ENCODE measurements around the gene PAX5.

Gene PAX5

GRCh38 chr9:36817160-36817834 lies 216.8 kb downstream of the PAX5 start:
- no peaks in the 10 kb centered on the region for H3K9me3 Mint-ChIP-seq
- H3K4me3 Mint-ChIP-seq, result no peak overlapping the region
- no peak overlapping the region for H3K27ac Mint-ChIP-seq
- H3K36me3 Mint-ChIP-seq (ENCODE audit: low read depth), result no peaks in the 10 kb centered on the region
- H3K27me3 Mint-ChIP-seq (ENCODE audit: low read depth), result peaks cover 28% of the 10 kb centered on the region
- no peaks in the 10 kb centered on the region for H3K4me1 Mint-ChIP-seq (ENCODE audit: low read depth)

GRCh38 chr9:36816371-36816770 lies 217.7 kb downstream of the PAX5 start:
- no peak overlapping the region for H3K27ac Mint-ChIP-seq
- H3K4me1 Mint-ChIP-seq (ENCODE audit: low read depth), result no peaks in the 10 kb centered on the region
- H3K36me3 Mint-ChIP-seq (ENCODE audit: low read depth), result no peaks in the 10 kb centered on the region
- H3K27me3 Mint-ChIP-seq (ENCODE audit: low read depth), result peaks cover 34% of the 10 kb centered on the region
- no peak overlapping the region for H3K4me3 Mint-ChIP-seq
- H3K9me3 Mint-ChIP-seq, result no peaks in the 10 kb centered on the region

GRCh38 chr9:36815566-36816348 lies 218.3 kb downstream of the PAX5 start:
- Mint-ChIP-seq H3K4me1 (ENCODE audit: low read depth) (no peaks in the 10 kb centered on the region), H3K27ac (no peak overlapping the region), H3K4me3 (no peak overlapping the region), H3K9me3 (no peaks in the 10 kb centered on the region), H3K36me3 (ENCODE audit: low read depth) (no peaks in the 10 kb centered on the region), H3K27me3 (ENCODE audit: low read depth) (peaks cover 37% of the 10 kb centered on the region)

- H3K27me3 Mint-ChIP-seq (ENCODE audit: low read depth), result peaks cover 42% of the 10 kb centered on the region
- no peaks in the 10 kb centered on the region for H3K9me3 Mint-ChIP-seq
- no peaks in the 10 kb centered on the region for H3K4me1 Mint-ChIP-seq (ENCODE audit: low read depth)
- H3K27ac Mint-ChIP-seq, result no peak overlapping the region
- H3K4me3 Mint-ChIP-seq, result no peak overlapping the region
- no peaks in the 10 kb centered on the region for H3K36me3 Mint-ChIP-seq (ENCODE audit: low read depth)
Measured at GRCh38 chr9:36815023-36815422, 219.0 kb downstream of the PAX5 start.

GRCh38 chr9:36813154-36813553 lies 220.9 kb downstream of the PAX5 start:
- Mint-ChIP-seq H3K36me3 (ENCODE audit: low read depth) (no peaks in the 10 kb centered on the region), H3K27me3 (ENCODE audit: low read depth) (peaks cover 35% of the 10 kb centered on the region), H3K4me1 (ENCODE audit: low read depth) (no peaks in the 10 kb centered on the region), H3K4me3 (no peak overlapping the region), H3K9me3 (no peaks in the 10 kb centered on the region), H3K27ac (no peak overlapping the region)

GRCh38 chr9:36812556-36812955 lies 221.5 kb downstream of the PAX5 start:
- H3K4me1 Mint-ChIP-seq (ENCODE audit: low read depth), result no peaks in the 10 kb centered on the region
- H3K9me3 Mint-ChIP-seq, result no peaks in the 10 kb centered on the region
- H3K4me3 Mint-ChIP-seq, result no peak overlapping the region
- peaks cover 35% of the 10 kb centered on the region for H3K27me3 Mint-ChIP-seq (ENCODE audit: low read depth)
- H3K36me3 Mint-ChIP-seq (ENCODE audit: low read depth), result no peaks in the 10 kb centered on the region
- H3K27ac Mint-ChIP-seq, result no peak overlapping the region

GRCh38 chr9:36808251-36808650 lies 225.8 kb downstream of the PAX5 start:
- H3K27ac Mint-ChIP-seq, result no peak overlapping the region
- peaks cover 26% of the 10 kb centered on the region for H3K27me3 Mint-ChIP-seq (ENCODE audit: low read depth)
- H3K9me3 Mint-ChIP-seq, result no peaks in the 10 kb centered on the region
- no peaks in the 10 kb centered on the region for H3K4me1 Mint-ChIP-seq (ENCODE audit: low read depth)
- no peak overlapping the region for H3K4me3 Mint-ChIP-seq
- H3K36me3 Mint-ChIP-seq (ENCODE audit: low read depth), result no peaks in the 10 kb centered on the region

- Mint-ChIP-seq H3K36me3 (ENCODE audit: low read depth) (no peaks in the 10 kb centered on the region), H3K27me3 (ENCODE audit: low read depth) (peaks cover 8% of the 10 kb centered on the region), H3K4me1 (ENCODE audit: low read depth) (no peaks in the 10 kb centered on the region), H3K9me3 (no peaks in the 10 kb centered on the region), H3K27ac (no peak overlapping the region), H3K4me3 (no peak overlapping the region)
Measured at GRCh38 chr9:36803961-36804360, 230.1 kb downstream of the PAX5 start.

GRCh38 chr9:36802201-36802920 lies 231.7 kb downstream of the PAX5 start:
- no peak overlapping the region for H3K4me3 Mint-ChIP-seq
- H3K27me3 Mint-ChIP-seq (ENCODE audit: low read depth), result peaks cover 8% of the 10 kb centered on the region
- H3K36me3 Mint-ChIP-seq (ENCODE audit: low read depth), result no peaks in the 10 kb centered on the region
- no peaks in the 10 kb centered on the region for H3K4me1 Mint-ChIP-seq (ENCODE audit: low read depth)
- no peaks in the 10 kb centered on the region for H3K9me3 Mint-ChIP-seq
- H3K27ac Mint-ChIP-seq, result no peak overlapping the region

GRCh38 chr9:36800455-36800854 lies 233.6 kb downstream of the PAX5 start:
- Mint-ChIP-seq H3K4me3 (no peak overlapping the region), H3K4me1 (ENCODE audit: low read depth) (no peaks in the 10 kb centered on the region), H3K27ac (no peak overlapping the region), H3K27me3 (ENCODE audit: low read depth) (peaks cover 8% of the 10 kb centered on the region), H3K9me3 (no peaks in the 10 kb centered on the region), H3K36me3 (ENCODE audit: low read depth) (no peaks in the 10 kb centered on the region)

- no peaks in the 10 kb centered on the region for H3K4me1 Mint-ChIP-seq (ENCODE audit: low read depth)
- no peak overlapping the region for H3K4me3 Mint-ChIP-seq
- no peaks in the 10 kb centered on the region for H3K36me3 Mint-ChIP-seq (ENCODE audit: low read depth)
- no peaks in the 10 kb centered on the region for H3K9me3 Mint-ChIP-seq
- H3K27ac Mint-ChIP-seq, result no peak overlapping the region
- H3K27me3 Mint-ChIP-seq (ENCODE audit: low read depth), result peaks cover 8% of the 10 kb centered on the region
Measured at GRCh38 chr9:36798350-36799065, 235.6 kb downstream of the PAX5 start.

- Mint-ChIP-seq H3K27ac (no peak overlapping the region), H3K4me3 (no peak overlapping the region), H3K36me3 (ENCODE audit: low read depth) (no peaks in the 10 kb centered on the region), H3K4me1 (ENCODE audit: low read depth) (no peaks in the 10 kb centered on the region), H3K9me3 (peaks cover 6% of the 10 kb centered on the region), H3K27me3 (ENCODE audit: low read depth) (peaks cover 8% of the 10 kb centered on the region)
Measured at GRCh38 chr9:36797471-36798220, 236.4 kb downstream of the PAX5 start.

- Mint-ChIP-seq H3K9me3 (peaks cover 6% of the 10 kb centered on the region), H3K27ac (no peak overlapping the region), H3K4me1 (ENCODE audit: low read depth) (no peaks in the 10 kb centered on the region), H3K36me3 (ENCODE audit: low read depth) (no peaks in the 10 kb centered on the region), H3K4me3 (no peak overlapping the region), H3K27me3 (ENCODE audit: low read depth) (peaks cover 8% of the 10 kb centered on the region)
Measured at GRCh38 chr9:36796671-36797419, 237.2 kb downstream of the PAX5 start.

All from T-helper 1 cell treated with Interleukin-12 subunit alpha and Interleukin-12 subunit beta and Interleukin-4 antibody, amounts not matched to agents 30 μg/mL and 1 μg/mL, for 36 hours (primary cell).